Spleen (tissue), 7 donors: ENCODE data around the gene RAB11FIP4.

Experiments used
- CTCF ChIP-seq, 11 experiments: fragments of 200-600 bp in 7 of 11; fragments of 450-650 bp in 4 of 11; sonication (generic) in 4 of 11; IDR thresholded peaks in 8 of 11; conservative IDR thresholded peaks in 3 of 11; 1 replicate in 7 of 11; 2 replicates in 4 of 11; pipeline versions ENCODE4 v1.4.0 to v1.8.0; 2016 to 2021; ENCODE audit warnings: antibody characterized with exemption in 11 of 11, inconsistent platforms in 4 of 11, mild to moderate bottlenecking in 1 of 11
- POLR2A ChIP-seq, 3 donors: fragments of 450-650 bp; IDR thresholded peaks; one replicate each; pipeline ENCODE4 v1.5.1; 2017; ENCODE audit warnings: antibody characterized with exemption in 3 of 3, mild to moderate bottlenecking in 1 of 3
- POLR2AphosphoS5 ChIP-seq, 3 donors: sonication (generic); formaldehyde crosslinking; IDR thresholded peaks; one replicate each; pipeline ENCODE4 v1.5.1; 2017; ENCODE audit warnings: antibody characterized with exemption in 3 of 3
- donor health status: DM: no; HTN: no; CAD: no; lungs with moderate emphysema.
- donor health status: DM: no; HTN: no; CAD: no.
- donor health status: DM: no; HTN: no; CAD: no.

GRCh38 chr17:31584438-31585279 lies 193.2 kb downstream of the RAB11FIP4 start:
- TF ChIP-seq CTCF (IDR thresholded peaks at IDR 0.05 in 8 of 11, conservative IDR thresholded peaks at IDR 0.05 in 3 of 11) (no peak), POLR2AphosphoS5 (IDR thresholded peaks at IDR 0.05) (no peak), POLR2A (IDR thresholded peaks at IDR 0.05) (no peak)
